Neural cell (in vitro differentiated cells): Measurements from ENCODE around the gene CACNA1C. TPM values are rescaled to one million over a fixed set of nuclear protein-coding genes. Genes with fewer than 3 reads are reported as not detected.

Source experiments
- H2AFZ ChIP-seq: fragments of 200-600, 300-800 bp; sonication (generic), shearing (Covaris generic); 2 replicates; pipeline ENCODE4 v1.6.0; 2014; ENCODE audit warnings: low read depth, mild to moderate bottlenecking, antibody characterized with exemption, low read length, moderate library complexity
- H3F3A ChIP-seq: fragments of 200-600 bp; shearing (Covaris generic); 2 replicates; pipeline ENCODE4 v1.6.1; 2016; ENCODE audit warnings: mild to moderate bottlenecking, moderate library complexity, mixed read lengths, antibody characterized with exemption, low read length; ENCODE audit not compliant: insufficient read depth, poor library complexity, severe bottlenecking
- H3K27ac ChIP-seq: fragments of 200-600, 300-800 bp; sonication (generic), shearing (Covaris generic); 2 replicates; pipeline ENCODE4 v1.5.1; 2014; ENCODE audit warnings: mild to moderate bottlenecking, low read length, moderate library complexity
- H3K27me3 ChIP-seq: fragments of 300-800, 200-600 bp; sonication (generic), shearing (Covaris generic); 2 replicates; pipeline ENCODE4 v1.6.0; 2014; ENCODE audit warnings: mild to moderate bottlenecking, low read depth, low read length, moderate library complexity; ENCODE audit not compliant: insufficient read depth
- H3K36me3 ChIP-seq: fragments of 300-800, 200-600 bp; sonication (generic), shearing (Covaris generic); 2 replicates; pipeline ENCODE4 v1.5.1; 2014; ENCODE audit warnings: mild to moderate bottlenecking, antibody characterized with exemption, low read length, moderate library complexity; ENCODE audit not compliant: insufficient read depth
- H3K4me2 ChIP-seq: fragments of 300-800, 200-600 bp; sonication (generic), shearing (Covaris generic); 2 replicates; pipeline ENCODE4 v1.6.0; 2014; ENCODE audit warnings: mild to moderate bottlenecking, low read length
- H3K4me3 ChIP-seq: fragments of 300-800, 200-600 bp; sonication (generic), shearing (Covaris generic); 2 replicates; pipeline ENCODE4 v1.5.1; 2014; ENCODE audit warnings: mild to moderate bottlenecking, low read length, moderate library complexity
- H3K79me2 ChIP-seq: fragments of 200-600 bp; shearing (Covaris generic); replicated peaks from 2 replicates; pipeline ENCODE4 v1.6.0; 2014; ENCODE audit warnings: mild to moderate bottlenecking, low read length, moderate library complexity; ENCODE audit not compliant: insufficient read depth
- H3K9ac ChIP-seq: fragments of 300-800, 200-600 bp; sonication (generic), shearing (Covaris generic); 2 replicates; pipeline ENCODE4 v1.6.1; 2016; ENCODE audit warnings: mild to moderate bottlenecking, low read length, mixed read lengths
- H3K9me2 ChIP-seq: fragments of 200-600 bp; shearing (Covaris generic); 2 replicates; pipeline ENCODE4 v1.6.1; 2016; ENCODE audit warnings: mild to moderate bottlenecking, low read length, mixed read lengths; ENCODE audit not compliant: insufficient read depth
- H3K9me3 ChIP-seq: fragments of 200-600, 300-800 bp; sonication (generic), shearing (Covaris generic); 2 replicates; pipeline ENCODE4 v1.6.1; 2016; ENCODE audit warnings: mild to moderate bottlenecking, mixed run types, low read length, moderate library complexity, mixed read lengths
- H4K20me1 ChIP-seq: fragments of 200-600 bp; shearing (Covaris generic); 2 replicates; pipeline ENCODE4 v1.6.1; 2016; ENCODE audit warnings: mild to moderate bottlenecking, mixed run types; ENCODE audit not compliant: insufficient read depth
- EP300 ChIP-seq: fragments of 450-650 bp; conservative IDR thresholded peaks from 2 replicates; pipeline ENCODE4 v1.6.1; 2014; ENCODE audit warnings: antibody characterized with exemption, mild to moderate bottlenecking, moderate library complexity; ENCODE audit not compliant: poor library complexity, severe bottlenecking
- EZH2 ChIP-seq: fragments of 200-600, 300-800 bp; shearing (Covaris generic), sonication (generic); IDR thresholded peaks from 2 replicates; pipeline ENCODE4 v1.6.1; 2014; ENCODE audit warnings: antibody characterized with exemption, low read length, borderline replicate concordance, mild to moderate bottlenecking; ENCODE audit not compliant: insufficient read depth, poor library complexity, severe bottlenecking
- MXI1 ChIP-seq: fragments of 450-650 bp; conservative IDR thresholded peaks from 2 replicates; pipeline ENCODE4 v1.6.1; 2014; ENCODE audit warnings: antibody characterized with exemption, mild to moderate bottlenecking; ENCODE audit not compliant: poor library complexity, severe bottlenecking
- POLR2AphosphoS5 ChIP-seq: IDR thresholded peaks from 2 replicates; pipeline ENCODE4 v1.6.1; 2012
- RAD21 ChIP-seq: fragments of 450-650 bp; conservative IDR thresholded peaks from 2 replicates; pipeline ENCODE4 v1.6.1; 2014; ENCODE audit warnings: antibody characterized with exemption, mild to moderate bottlenecking, moderate library complexity
- SMC3 ChIP-seq: fragments of 450-650 bp; conservative IDR thresholded peaks from 2 replicates; pipeline ENCODE4 v1.6.1; 2014; ENCODE audit warnings: antibody characterized with exemption, mild to moderate bottlenecking, moderate library complexity; ENCODE audit not compliant: poor library complexity
- TAF1 ChIP-seq: IDR thresholded peaks from 2 replicates; pipeline ENCODE4 v1.6.1; 2012; ENCODE audit warnings: low read depth
- polyA plus RNA-seq: library from polyadenylated mRNA; depleted of rRNA; stranded (reverse); fragments of >200 nt; gene quantifications from 2 replicates; pipeline ENCODE4 v1.2.3, GENCODE V29; 2014
- TF ChIP-seq, protein P1 (sequence below): fragments of 450-650 bp; IDR thresholded peaks from 2 replicates; pipeline ENCODE4 v1.5.1; 2014; ENCODE audit warnings: antibody characterized with exemption, mild to moderate bottlenecking, moderate library complexity; ENCODE audit not compliant: poor library complexity, severe bottlenecking
- TF ChIP-seq, protein P2 (sequence below): IDR thresholded peaks from 2 replicates; pipeline ENCODE4 v1.6.1; 2012; ENCODE audit warnings: borderline replicate concordance

The CACNA1C gene
- polyA plus RNA-seq, 1 donor from 2014 or later, result 9.7 TPM

DNA sequence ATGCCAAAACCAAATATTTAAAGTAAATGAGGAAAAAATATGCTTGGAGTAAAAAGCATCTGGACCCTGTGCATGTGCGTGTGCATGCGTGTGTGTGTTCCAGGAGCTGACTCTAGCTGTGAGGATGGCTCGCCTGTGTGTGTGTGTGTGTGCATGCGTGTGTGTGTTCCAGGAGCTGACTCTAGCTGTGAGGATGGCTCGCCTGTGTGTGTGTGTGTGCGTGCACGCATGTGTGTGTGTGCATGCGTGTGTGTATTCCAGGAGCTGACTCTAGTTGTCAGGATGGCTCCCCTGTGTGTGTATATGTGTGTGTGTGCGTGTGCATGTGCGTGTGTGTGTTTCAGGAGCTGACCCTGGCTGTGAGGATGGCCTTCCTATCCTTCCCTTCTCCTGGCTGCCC is 357.7 kb downstream of the CACNA1C start:
- Histone ChIP-seq H3K9me2 (no peaks in the 10 kb centered on the region), H3K79me2 (no peaks in the 10 kb centered on the region), H3K4me2 (no peak overlapping the region), H3K36me3 (no peaks in the 10 kb centered on the region), H3K4me3 (no peak overlapping the region), H3K27ac (no peak overlapping the region), H2AFZ (no peak overlapping the region), H3K9me3 (no peaks in the 10 kb centered on the region), H3F3A (no peaks in the 10 kb centered on the region), H3K9ac (no peak overlapping the region), H4K20me1 (no peaks in the 10 kb centered on the region), H3K27me3 (no peaks in the 10 kb centered on the region)
- TF ChIP-seq, protein P1, sequence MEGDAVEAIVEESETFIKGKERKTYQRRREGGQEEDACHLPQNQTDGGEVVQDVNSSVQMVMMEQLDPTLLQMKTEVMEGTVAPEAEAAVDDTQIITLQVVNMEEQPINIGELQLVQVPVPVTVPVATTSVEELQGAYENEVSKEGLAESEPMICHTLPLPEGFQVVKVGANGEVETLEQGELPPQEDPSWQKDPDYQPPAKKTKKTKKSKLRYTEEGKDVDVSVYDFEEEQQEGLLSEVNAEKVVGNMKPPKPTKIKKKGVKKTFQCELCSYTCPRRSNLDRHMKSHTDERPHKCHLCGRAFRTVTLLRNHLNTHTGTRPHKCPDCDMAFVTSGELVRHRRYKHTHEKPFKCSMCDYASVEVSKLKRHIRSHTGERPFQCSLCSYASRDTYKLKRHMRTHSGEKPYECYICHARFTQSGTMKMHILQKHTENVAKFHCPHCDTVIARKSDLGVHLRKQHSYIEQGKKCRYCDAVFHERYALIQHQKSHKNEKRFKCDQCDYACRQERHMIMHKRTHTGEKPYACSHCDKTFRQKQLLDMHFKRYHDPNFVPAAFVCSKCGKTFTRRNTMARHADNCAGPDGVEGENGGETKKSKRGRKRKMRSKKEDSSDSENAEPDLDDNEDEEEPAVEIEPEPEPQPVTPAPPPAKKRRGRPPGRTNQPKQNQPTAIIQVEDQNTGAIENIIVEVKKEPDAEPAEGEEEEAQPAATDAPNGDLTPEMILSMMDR, result no peak
- TF ChIP-seq MXI1 (no peak), TAF1 (no peak), EZH2 (no peak), EP300 (no peak), RAD21 (no peak), POLR2AphosphoS5 (no peak), SMC3 (no peak)
- TF ChIP-seq, protein P2, sequence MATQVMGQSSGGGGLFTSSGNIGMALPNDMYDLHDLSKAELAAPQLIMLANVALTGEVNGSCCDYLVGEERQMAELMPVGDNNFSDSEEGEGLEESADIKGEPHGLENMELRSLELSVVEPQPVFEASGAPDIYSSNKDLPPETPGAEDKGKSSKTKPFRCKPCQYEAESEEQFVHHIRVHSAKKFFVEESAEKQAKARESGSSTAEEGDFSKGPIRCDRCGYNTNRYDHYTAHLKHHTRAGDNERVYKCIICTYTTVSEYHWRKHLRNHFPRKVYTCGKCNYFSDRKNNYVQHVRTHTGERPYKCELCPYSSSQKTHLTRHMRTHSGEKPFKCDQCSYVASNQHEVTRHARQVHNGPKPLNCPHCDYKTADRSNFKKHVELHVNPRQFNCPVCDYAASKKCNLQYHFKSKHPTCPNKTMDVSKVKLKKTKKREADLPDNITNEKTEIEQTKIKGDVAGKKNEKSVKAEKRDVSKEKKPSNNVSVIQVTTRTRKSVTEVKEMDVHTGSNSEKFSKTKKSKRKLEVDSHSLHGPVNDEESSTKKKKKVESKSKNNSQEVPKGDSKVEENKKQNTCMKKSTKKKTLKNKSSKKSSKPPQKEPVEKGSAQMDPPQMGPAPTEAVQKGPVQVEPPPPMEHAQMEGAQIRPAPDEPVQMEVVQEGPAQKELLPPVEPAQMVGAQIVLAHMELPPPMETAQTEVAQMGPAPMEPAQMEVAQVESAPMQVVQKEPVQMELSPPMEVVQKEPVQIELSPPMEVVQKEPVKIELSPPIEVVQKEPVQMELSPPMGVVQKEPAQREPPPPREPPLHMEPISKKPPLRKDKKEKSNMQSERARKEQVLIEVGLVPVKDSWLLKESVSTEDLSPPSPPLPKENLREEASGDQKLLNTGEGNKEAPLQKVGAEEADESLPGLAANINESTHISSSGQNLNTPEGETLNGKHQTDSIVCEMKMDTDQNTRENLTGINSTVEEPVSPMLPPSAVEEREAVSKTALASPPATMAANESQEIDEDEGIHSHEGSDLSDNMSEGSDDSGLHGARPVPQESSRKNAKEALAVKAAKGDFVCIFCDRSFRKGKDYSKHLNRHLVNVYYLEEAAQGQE, result no peak

DNA sequence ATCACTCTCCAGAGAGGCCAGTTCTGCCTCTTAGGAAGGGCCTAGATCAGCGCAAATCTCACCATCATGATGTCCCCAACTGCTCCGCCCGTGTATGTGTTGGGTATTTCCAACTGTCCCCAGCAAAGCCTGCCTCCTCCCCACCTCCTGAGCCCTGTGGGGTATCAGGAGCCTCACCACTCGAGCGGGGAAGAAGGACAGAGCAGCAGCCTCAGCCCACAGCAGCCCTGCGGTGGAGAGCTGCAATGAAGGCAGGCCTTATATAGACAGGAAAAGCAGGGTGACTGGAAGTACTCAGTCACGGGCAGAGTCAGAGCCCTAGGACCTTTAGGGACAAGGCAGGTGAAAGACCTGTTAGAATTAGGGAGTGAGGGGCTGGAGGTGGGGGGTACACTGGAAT is 358.2 kb downstream of the CACNA1C start:
- H4K20me1 ChIP-seq, result no peaks in the 10 kb centered on the region
- no peaks in the 10 kb centered on the region for H3F3A ChIP-seq
- H3K9me3 ChIP-seq, result no peaks in the 10 kb centered on the region
- H3K9me2 ChIP-seq, result no peaks in the 10 kb centered on the region
- no peaks in the 10 kb centered on the region for H3K27me3 ChIP-seq
- H3K4me3 ChIP-seq, result no peak overlapping the region
- no peak overlapping the region for H3K27ac ChIP-seq
- H2AFZ ChIP-seq, result no peak overlapping the region
- H3K79me2 ChIP-seq, result no peaks in the 10 kb centered on the region
- TF ChIP-seq, protein P1, result no peak
- TF ChIP-seq EP300 (no peak), RAD21 (no peak), MXI1 (no peak), POLR2AphosphoS5 (no peak), SMC3 (no peak), TAF1 (no peak), EZH2 (no peak)
- TF ChIP-seq, protein P2, result no peak
- H3K9ac ChIP-seq, result no peak overlapping the region
- no peak overlapping the region for H3K4me2 ChIP-seq
- no peaks in the 10 kb centered on the region for H3K36me3 ChIP-seq
